Measurements from ENCODE around the gene KLF11.
A peak's percentile ranks its signal among the peaks of the same experiment; 100 is the strongest.

Gene KLF11

DNA sequence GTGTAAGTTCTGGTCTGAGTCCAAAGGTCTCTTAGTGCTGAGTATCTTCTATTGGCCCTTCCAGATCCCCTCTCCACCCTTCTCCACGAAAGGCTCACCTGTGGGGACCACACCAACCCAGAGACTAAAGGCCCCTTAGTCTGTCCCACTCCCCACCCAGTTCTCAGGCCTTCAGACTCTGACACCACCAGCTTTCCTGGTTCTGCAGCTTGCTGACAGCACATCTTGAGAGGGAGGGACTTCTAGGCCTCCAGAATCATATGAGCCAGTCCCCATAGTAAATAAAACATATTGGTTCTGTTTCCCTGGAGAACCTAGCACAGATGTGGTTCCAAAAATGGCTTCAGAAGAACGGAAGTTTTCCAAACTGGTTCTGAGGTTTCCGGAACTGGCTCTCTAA is 38.5 kb upstream of the KLF11 start:
- DNase-seq (ENCODE audit: low spot score): peak; percentile 38
- Histone ChIP-seq H3K4me3 (no peak overlapping the region), H3K27ac (no peak overlapping the region)
- TF ChIP-seq, protein P1, sequence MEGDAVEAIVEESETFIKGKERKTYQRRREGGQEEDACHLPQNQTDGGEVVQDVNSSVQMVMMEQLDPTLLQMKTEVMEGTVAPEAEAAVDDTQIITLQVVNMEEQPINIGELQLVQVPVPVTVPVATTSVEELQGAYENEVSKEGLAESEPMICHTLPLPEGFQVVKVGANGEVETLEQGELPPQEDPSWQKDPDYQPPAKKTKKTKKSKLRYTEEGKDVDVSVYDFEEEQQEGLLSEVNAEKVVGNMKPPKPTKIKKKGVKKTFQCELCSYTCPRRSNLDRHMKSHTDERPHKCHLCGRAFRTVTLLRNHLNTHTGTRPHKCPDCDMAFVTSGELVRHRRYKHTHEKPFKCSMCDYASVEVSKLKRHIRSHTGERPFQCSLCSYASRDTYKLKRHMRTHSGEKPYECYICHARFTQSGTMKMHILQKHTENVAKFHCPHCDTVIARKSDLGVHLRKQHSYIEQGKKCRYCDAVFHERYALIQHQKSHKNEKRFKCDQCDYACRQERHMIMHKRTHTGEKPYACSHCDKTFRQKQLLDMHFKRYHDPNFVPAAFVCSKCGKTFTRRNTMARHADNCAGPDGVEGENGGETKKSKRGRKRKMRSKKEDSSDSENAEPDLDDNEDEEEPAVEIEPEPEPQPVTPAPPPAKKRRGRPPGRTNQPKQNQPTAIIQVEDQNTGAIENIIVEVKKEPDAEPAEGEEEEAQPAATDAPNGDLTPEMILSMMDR (IDR thresholded peaks at IDR 0.05): no peak

DNA sequence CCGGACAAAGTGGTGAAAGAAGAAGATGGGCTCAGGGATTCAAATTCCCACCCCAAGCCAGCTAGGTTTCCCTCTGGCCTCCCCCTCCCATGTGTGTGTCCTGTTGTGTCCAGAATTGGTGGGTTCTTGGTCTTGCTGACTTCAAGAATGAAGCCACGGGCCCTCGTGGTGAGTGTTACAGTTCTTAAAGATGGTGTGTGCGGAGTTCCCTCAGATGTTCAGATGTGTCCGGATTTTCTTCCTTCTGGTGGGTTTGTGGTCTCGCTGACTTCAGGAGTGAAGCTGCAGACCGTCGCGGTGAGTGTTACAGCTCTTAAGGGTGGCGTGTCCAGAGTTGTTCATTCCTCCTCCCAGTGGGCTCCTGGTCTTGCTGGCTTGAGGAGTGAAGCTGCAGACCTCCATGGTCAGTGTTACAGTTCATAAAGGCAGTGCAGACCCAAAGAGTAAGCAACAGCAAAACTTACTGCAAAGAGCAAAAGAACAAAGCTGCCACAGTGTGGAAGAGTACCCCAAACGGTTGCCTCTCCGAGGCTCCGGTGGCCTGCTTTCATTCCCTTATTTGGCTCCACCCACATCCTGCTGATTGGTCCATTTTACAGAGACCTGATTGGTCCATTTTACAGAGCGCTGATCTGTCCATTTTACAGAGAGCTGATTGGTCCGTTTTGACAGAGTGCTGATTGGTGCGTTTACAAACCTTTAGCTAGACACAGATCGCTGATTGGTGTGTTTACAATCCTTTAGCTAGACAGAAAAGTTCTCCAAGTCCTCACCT is 37.7 kb upstream of the KLF11 start:
- Histone ChIP-seq H3K4me3 (peak overlapping the region; percentile 65), H3K27ac (peak overlapping the region in 1 of 2 donors; percentile 81)
- no peak for DNase-seq (ENCODE audit: low spot score)
- TF ChIP-seq, protein P1 (IDR thresholded peaks at IDR 0.05): no peak

DNA sequence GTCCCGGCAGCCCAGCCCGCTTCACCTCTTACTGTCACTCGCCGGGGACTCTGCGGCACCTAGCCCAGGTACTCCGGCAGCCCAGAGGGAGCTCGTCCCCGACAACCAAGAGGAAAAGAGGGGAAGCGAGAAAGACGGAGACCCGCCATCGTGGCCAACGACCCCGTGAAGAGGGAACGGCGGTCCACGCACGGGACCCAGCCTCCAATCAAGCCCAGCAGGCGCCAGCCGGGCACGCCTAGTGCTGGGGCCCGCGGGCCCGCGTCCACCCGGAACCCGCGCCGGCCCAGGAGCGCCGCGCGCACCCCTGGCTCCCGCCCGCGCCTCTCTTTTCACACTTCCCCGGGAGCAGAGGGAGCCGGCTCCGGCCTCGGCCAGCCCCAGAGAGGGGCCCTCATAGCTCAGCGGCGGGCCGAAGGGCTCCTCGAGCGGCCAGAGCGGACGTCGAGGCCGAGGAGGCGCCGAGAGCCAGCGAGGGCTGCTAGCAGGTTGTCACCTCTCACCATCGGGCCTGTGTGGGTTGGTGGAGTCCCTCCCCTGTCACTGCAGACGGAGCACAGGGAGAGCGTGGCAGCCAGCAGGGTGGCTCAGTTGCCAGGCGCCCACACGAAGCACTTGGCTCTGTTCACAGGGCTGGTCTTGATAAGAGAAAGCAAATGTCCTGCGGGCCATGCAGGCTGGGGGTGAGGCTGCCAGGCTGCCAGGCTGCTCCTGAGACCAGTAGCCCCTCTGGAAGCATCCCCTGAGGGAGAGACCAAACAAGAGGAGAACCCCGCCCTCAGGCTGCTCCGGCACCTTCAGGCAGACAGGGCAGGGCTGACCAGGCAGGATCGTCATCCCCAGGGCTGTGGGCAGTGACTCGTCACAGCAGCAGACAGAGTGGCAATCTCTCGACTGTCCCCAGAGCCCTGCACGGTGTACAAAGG is 36.9 kb upstream of the KLF11 start:
- DNase-seq (ENCODE audit: low spot score): no peak
- peak overlapping the region; percentile 65 for H3K4me3 ChIP-seq
- H3K27ac ChIP-seq: peak overlapping the region; percentile 43 to 81

DNA sequence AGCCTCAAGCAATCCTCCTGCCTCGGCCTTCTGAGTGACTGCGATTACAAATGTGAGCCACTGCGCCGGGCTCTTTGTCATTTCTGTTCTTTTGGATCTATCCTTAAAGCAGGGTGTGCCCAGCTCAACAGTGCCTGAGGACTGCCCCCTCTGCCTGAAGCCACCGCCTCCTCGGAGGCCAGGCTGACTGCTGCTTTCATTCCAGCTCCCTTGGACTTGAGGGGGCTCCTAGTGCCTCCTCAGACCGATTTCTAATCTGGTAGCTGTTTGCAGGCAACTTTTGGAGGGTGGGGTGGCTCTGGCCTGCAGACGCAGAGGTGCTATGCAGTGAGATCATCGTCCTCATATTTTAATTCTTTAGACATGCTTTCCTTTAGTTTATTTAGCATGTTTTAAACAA is 35.9 kb upstream of the KLF11 start:
- DNase-seq (ENCODE audit: low spot score): no peak
- TF ChIP-seq, protein P1 (IDR thresholded peaks at IDR 0.05): no peak
- Histone ChIP-seq H3K4me3 (no peak overlapping the region), H3K27ac (peak overlapping the region; percentile 43 to 81)

More for the DNA sequence above, 36.9 kb upstream of the KLF11 start:
- TF ChIP-seq, protein P1 (IDR thresholded peaks at IDR 0.05): no peak

DNA sequence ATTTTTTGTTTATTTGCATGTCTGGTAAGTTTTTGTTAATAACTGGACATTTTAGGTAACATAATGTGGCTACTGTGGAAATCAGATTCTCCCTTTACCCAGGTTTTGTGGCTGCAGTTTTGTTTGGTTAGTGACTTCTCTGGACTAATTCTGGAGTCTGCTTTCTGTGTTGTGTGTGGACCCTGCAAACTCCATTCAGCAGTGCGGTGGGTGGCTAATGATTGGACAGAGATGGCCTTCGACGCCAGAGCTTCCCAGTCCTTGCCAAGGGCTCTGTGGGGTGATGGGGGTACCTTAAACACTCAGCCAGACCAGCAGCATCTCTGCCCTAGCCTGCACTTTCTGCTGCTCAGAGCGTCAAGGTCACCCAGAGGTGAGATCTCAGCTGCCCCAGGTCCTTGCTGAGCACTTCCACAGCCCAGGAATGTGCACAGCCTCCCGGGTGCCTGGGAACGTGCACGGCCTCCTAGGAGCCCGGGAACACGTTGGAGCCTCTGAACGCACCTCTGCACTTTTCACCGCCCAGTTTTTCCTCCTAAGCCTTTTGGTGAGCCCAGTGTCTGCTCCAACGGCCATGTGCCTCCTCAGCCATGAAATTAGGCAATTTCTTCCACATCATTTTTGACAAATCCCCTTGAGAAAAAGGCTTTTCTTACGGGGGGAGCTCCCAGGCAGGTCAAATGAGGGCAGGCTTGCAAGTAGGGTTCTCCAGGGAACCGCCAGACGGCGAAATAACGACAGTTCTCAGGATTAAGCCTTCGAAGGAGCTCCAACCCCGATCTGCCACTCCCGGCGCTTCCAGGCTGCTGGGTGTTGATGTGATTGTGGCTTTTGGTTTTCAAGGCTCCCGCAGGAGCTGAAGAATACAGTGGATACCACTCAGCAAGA is 35.2 kb upstream of the KLF11 start:
- no peak for DNase-seq (ENCODE audit: low spot score)
- H3K27ac ChIP-seq: peak overlapping the region in 1 of 2 donors; percentile 82
- no peak overlapping the region for H3K4me3 ChIP-seq

DNA sequence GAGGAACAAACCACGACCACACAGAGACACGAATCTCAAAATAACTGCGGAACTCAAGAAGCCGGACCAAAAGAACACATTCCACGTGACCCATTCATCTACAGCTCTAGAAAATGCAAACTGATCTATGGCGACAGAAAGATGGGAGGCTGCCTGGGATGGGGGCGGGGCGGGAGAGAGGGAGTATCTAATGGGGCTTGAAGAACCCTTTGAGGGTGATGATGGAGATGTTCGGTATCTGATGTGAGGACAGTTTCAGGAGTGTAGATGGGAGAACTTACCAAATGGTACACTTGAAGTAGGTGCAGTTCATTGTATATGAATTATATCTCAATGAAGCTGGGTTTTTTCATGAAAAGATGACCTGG is 34.6 kb upstream of the KLF11 start:
- H3K4me3 ChIP-seq: no peak overlapping the region
- peak overlapping the region in 1 of 2 donors; percentile 82 for H3K27ac ChIP-seq
- DNase-seq (ENCODE audit: low spot score): no peak
- TF ChIP-seq, protein P1 (IDR thresholded peaks at IDR 0.05): no peak

More for the DNA sequence above, 35.2 kb upstream of the KLF11 start:
- TF ChIP-seq, protein P1 (IDR thresholded peaks at IDR 0.05): no peak

Measured in coronary artery (tissue), 2 donors.